Suprapubic skin (tissue), 4 donors: ENCODE measurements around the gene PRR15L. TPM values are rescaled to one million over a fixed set of nuclear protein-coding genes. Genes with fewer than 3 reads are reported as not detected.

Source experiments
- total RNA-seq, 4 donors: library from RNA; depleted of rRNA; stranded (reverse); fragments of >200 nt; gene quantifications; one replicate each; pipeline ENCODE4 v1.1.0, GENCODE V29; 2016

The PRR15L gene
- total RNA-seq, 4 donors from 2014 or later = 11.4 to 27.1 (median 21.8) TPM

Other genes with a start within 250 kb of the PRR15L start
- under 1 TPM in 1 of 4 donors, not detected in 3; 0.80 TPM for gene TBX21, start 224.6 kb downstream of the PRR15L start, total RNA-seq
- gene OSBPL7, start 136.1 kb downstream of the PRR15L start, total RNA-seq = 1 to 10 TPM; 1.3 to 2.0 (median 1.6) TPM
- 10 to 100 TPM; 27.7 to 33.8 (median 31.2) TPM for gene MRPL10, start 126.3 kb downstream of the PRR15L start, total RNA-seq
- gene LRRC46, start 126.2 kb downstream of the PRR15L start, total RNA-seq = not detected
- gene SCRN2, start 116.6 kb downstream of the PRR15L start, total RNA-seq = 10 to 100 TPM; 22.3 to 46.4 (median 34.7) TPM
- 10 to 100 TPM in 3 of 4 donors, 1 to 10 TPM in 1; 6.6 to 29.3 (median 19.9) TPM for gene SP6, start 106.7 kb downstream of the PRR15L start, total RNA-seq
- 10 to 100 TPM in 2 of 4 donors, 1 to 10 TPM in 2; 6.9 to 12.7 (median 9.8) TPM for gene SP2, start 61.6 kb downstream of the PRR15L start, total RNA-seq
- gene PNPO, start 16.3 kb downstream of the PRR15L start, total RNA-seq = 10 to 100 TPM; 14.6 to 33.6 (median 24.7) TPM
- gene CDK5RAP3, start 13.2 kb upstream of the PRR15L start, total RNA-seq = 100 to 1,000 TPM; 100 to 296 (median 142) TPM
- gene COPZ2, start 79.9 kb upstream of the PRR15L start, total RNA-seq = 10 to 100 TPM in 3 of 4 donors, 1 to 10 TPM in 1; 9.7 to 17.2 (median 12.5) TPM
- 100 to 1,000 TPM in 2 of 4 donors, 10 to 100 TPM in 2; 89.9 to 250 (median 138) TPM for gene NFE2L1, start 90.5 kb upstream of the PRR15L start, total RNA-seq
- gene CBX1, start 143.6 kb upstream of the PRR15L start, total RNA-seq = 10 to 100 TPM; 18.4 to 27.5 (median 22.3) TPM
- gene SNX11, start 149.9 kb upstream of the PRR15L start, total RNA-seq = 10 to 100 TPM in 3 of 4 donors, 1 to 10 TPM in 1; 8.4 to 16.4 (median 13.1) TPM